GM19351 (cell line): ENCODE results near the gene MECR.
A peak's percentile ranks its signal among the peaks of the same experiment; 100 is the strongest.

ENCODE experiments used
- ATAC-seq: cut with Tn5 transposase; IDR thresholded peaks from one replicate; pipeline ENCODE4 v1.9.1; 2021; ENCODE audit warnings: mild to moderate bottlenecking, moderate library complexity; ENCODE audit not compliant: unreplicated experiment

Gene MECR

GRCh38 chr1:29209173-29209572 is 21.6 kb downstream of the MECR start:
- ATAC-seq: no peak

- no peak for ATAC-seq
These were observed 22.3 kb downstream of the MECR start for GRCh38 chr1:29208442-29208841.

GRCh38 chr1:29202584-29203340 is 28.0 kb downstream of the MECR start:
- no peak for ATAC-seq

GRCh38 chr1:29202053-29202452 is 28.7 kb downstream of the MECR start:
- ATAC-seq: no peak

- ATAC-seq: no peak
These were observed 29.1 kb downstream of the MECR start for GRCh38 chr1:29201595-29202051.

DNA sequence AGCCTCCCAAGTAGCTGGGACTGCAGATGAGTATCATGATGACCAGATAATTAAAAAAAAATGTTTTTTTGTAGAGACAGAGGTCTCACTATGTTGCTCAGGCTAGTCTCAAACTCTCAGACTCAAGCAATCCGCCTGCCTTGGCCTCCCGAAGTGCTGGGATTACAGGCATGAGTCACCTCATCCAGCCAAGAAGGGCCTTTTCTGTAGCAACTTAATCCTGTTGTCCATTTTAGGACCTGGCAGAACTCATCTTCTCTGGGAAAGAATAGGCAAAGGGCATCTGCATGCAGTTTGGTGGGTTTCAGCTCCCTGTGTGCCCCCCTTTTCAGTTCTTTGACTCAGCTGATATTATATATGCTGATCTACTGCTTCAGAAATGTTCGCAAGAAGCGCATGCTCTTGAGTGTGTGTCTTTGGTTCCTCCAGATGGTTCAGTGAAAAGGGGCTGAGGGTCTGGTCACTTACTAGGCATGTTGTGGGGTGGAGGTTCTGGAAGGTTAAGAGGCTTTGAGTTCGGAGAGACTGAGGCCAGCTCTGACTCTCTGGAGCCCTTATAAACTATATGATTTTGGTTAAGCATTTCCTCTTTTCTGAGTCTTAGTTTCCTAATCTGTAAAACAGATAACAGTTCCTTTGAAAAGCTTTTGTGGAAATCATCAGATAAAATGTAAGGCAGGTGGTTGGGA is 29.7 kb downstream of the MECR start:
- ATAC-seq: no peak

GRCh38 chr1:29197993-29198392 is 32.7 kb downstream of the MECR start:
- no peak for ATAC-seq

GRCh38 chr1:29197590-29197924 is 33.2 kb downstream of the MECR start:
- ATAC-seq: no peak

GRCh38 chr1:29196863-29197589 is 33.7 kb downstream of the MECR start:
- ATAC-seq: no peak

- ATAC-seq: no peak
These were observed 34.8 kb downstream of the MECR start for GRCh38 chr1:29195881-29196291.

DNA sequence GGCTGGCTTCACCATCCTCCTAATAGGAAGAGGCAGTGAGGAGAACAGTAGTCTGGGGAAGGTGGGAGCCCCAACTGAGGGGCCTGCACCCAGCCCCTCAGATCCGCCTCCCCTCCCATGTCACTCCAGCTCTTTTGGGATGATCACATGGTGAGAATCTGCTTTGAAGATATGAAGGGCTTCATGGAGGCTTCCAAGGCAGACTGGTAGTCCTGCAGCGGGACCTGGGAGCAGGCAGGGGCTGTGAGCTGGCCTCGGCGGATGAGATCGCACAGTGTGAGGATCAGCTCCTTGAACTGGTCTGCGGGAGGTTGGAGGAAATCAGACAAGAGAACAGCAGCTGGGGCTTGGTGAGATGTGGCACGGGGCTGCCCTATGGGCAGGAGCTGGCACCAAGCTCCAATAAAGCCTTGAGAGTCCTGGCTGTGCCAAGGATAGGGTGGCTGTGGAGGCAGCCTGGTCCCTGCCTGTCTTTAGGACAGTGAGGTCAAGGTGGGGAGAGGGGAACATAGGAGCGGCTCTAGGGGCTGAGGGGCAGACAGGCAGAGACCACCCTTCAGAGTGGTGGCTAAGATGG is 36.8 kb downstream of the MECR start:
- no peak for ATAC-seq

- ATAC-seq: no peak
These were observed 40.0 kb downstream of the MECR start for GRCh38 chr1:29190718-29191117.

GRCh38 chr1:29186707-29187106 is 44.0 kb downstream of the MECR start:
- no peak for ATAC-seq

DNA sequence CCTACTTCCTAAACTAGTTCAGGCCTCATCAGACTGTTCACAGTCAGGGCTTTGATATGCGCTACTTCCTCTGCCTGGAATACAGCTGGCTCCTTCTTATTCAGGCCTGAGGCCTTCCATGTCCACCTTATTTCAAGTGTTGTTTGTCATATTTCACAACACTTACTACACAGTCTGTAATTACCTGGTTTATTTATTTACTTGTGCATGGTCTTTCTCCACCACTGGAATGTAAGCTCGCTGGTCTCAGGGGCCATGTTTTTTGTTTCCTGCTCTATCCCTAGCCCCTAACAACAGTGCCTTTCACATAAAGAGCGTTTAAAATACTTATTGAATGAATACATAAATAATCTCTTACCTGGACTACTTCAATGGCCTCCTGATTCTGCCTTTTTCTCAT is 44.5 kb downstream of the MECR start:
- no peak for ATAC-seq

GRCh38 chr1:29183287-29183686 is 47.4 kb downstream of the MECR start:
- no peak for ATAC-seq

GRCh38 chr1:29181413-29182225 is 49.1 kb downstream of the MECR start, which contains the start of gene SRSF4:
SRSF4 (minus strand) TSS chr1:29181900; CDS start chr1:29181752, 148 bp downstream.
- ATAC-seq: peak; percentile 84

- ATAC-seq: no peak
These were observed 50.0 kb downstream of the MECR start for GRCh38 chr1:29180497-29181412.

DNA sequence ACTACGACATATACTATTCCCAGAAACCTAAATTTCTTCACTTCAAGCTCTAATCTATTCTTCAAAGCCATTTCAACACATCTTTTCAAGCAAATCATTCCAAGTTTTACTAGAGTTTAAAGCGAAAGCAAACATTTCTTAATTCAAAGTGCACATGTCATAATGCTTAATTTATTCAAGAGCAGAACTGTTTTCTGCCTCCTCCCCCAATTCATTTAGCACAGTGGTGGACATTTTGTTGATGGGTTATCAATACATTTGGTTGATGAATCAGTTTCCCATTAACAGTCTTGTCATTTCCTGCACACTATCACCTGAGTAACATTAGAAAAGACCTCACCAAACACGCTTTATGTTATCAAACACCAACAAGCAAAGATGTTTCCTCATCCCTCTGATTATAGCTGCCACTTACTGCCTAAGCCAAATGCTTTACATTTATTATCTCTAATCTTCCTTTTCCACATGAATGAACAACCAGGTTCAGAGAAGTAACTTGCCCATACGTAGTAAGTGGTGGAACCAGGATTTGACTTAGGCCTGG is 51.0 kb downstream of the MECR start:
- ATAC-seq: no peak

DNA sequence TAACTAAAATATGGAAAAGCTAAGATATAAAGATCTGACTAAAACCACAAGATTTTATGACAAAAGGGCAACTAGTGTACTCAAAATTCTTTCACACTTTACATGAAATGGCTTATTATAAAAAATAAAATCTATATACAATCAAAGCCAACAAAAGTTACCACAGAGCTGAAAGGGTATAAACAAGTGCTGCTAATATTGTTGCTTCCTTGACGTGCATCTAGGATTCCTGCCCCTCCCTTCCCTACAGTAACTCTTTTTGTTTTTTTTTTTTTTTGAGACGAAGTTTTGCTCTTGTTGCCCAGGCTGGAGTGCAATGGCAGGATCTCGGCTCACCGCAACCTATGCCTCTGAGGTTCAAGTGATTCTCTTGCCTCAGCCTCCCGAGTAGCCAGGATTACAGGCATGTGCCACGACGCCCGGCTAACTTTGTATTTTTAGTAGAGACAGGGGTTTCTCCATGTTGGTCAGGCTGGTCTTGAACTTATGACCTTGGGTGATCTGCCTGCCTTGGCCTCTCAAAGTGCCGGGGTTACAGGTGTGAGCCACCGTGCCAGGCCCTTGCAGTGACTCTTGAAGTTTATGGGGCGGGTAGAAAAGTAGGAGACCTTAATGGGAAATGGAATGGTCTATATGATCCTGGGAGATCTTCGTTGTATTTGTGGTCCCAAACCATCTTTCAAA is 53.6 kb downstream of the MECR start:
- no peak for ATAC-seq
